Gastroesophageal sphincter (tissue), 3 donors: ENCODE results near the gene NADK2.

ENCODE experiments used
- EP300 ChIP-seq: sonication (generic); formaldehyde crosslinking; IDR thresholded peaks from one replicate; pipeline ENCODE4 v1.6.1; 2017; ENCODE audit warnings: antibody characterized with exemption, mild to moderate bottlenecking
- POLR2A ChIP-seq, 2 donors: fragments of 450-650 bp; IDR thresholded peaks; one replicate each; pipeline ENCODE4 v1.6.1; 2017; ENCODE audit warnings: antibody characterized with exemption in 2 of 2, mild to moderate bottlenecking in 2 of 2, moderate library complexity in 1 of 2
- POLR2AphosphoS5 ChIP-seq: sonication (generic); formaldehyde crosslinking; IDR thresholded peaks from one replicate; pipeline ENCODE4 v1.6.1; 2017; ENCODE audit warnings: antibody characterized with exemption
- TF ChIP-seq, protein P1 (sequence below), 4 experiments: fragments of 200-600 bp in 2 of 4; fragments of 450-650 bp in 2 of 4; sonication (generic) in 1 of 4; IDR thresholded peaks; one replicate each; pipeline ENCODE4 v1.5.1; 2017 to 2019; ENCODE audit warnings: antibody characterized with exemption in 4 of 4, mild to moderate bottlenecking in 2 of 4, moderate library complexity in 2 of 4

DNA sequence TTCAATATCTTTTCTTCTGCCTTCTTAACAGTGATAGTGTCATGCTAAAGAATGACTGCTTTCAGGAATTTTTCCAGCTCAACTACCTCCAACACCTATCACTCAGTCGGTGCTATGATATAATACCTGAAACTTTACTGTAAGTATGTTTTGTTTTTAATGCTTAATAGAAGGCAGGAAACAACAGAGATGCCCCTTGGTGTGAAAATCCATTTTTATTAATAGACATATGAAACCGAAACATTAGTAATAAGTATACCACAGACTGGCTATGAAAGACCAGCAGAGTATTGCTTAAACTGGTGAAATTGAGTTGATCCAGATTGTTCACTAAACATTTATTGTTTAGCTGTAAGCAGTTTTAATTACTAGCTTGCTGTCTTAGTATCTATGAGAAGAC lies 64.6 kb downstream of the NADK2 start:
- TF ChIP-seq, protein P1, sequence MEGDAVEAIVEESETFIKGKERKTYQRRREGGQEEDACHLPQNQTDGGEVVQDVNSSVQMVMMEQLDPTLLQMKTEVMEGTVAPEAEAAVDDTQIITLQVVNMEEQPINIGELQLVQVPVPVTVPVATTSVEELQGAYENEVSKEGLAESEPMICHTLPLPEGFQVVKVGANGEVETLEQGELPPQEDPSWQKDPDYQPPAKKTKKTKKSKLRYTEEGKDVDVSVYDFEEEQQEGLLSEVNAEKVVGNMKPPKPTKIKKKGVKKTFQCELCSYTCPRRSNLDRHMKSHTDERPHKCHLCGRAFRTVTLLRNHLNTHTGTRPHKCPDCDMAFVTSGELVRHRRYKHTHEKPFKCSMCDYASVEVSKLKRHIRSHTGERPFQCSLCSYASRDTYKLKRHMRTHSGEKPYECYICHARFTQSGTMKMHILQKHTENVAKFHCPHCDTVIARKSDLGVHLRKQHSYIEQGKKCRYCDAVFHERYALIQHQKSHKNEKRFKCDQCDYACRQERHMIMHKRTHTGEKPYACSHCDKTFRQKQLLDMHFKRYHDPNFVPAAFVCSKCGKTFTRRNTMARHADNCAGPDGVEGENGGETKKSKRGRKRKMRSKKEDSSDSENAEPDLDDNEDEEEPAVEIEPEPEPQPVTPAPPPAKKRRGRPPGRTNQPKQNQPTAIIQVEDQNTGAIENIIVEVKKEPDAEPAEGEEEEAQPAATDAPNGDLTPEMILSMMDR (IDR thresholded peaks at IDR 0.05) = no peak
- TF ChIP-seq POLR2AphosphoS5 = no peak
- TF ChIP-seq POLR2A (IDR thresholded peaks at IDR 0.05) = no peak
- TF ChIP-seq EP300 = no peak
